Endothelial cell of umbilical vein (primary cell): ENCODE results near the gene EEF1AKMT1. TPM values are rescaled to one million over a fixed set of nuclear protein-coding genes. Genes with fewer than 3 reads are reported as not detected.

Experiments used
- BruUV-seq: library from RNA; stranded (reverse); fragments of 400-500 nt; replicated peaks from 2 replicates; lab custom pipeline; 2021; lab: Mats Ljungman, UMichigan
- CTCF ChIA-PET: fragments of 300-600, 350-600 bp; sonication (Branson Sonifier 250); formaldehyde crosslinking; loops from one replicate; lab custom pipeline; 2021; ENCODE audit warnings: antibody characterized with exemption, inconsistent platforms; lab: Charles Lee
- POLR2A ChIA-PET: fragments of 300-600, 350-600 bp; sonication (Branson Sonifier 250); formaldehyde crosslinking; loops from one replicate; lab custom pipeline; 2021; ENCODE audit warnings: antibody characterized with exemption, inconsistent platforms; lab: Charles Lee
- DNase-seq: peaks from one replicate; pipeline ENCODE4 v3.0.0-alpha.2; 2011; ENCODE audit warnings: low read depth, low spot score
- FAIRE-seq: peaks from 2 replicates; lab custom pipeline; 2011; peaks lifted over from hg19 to GRCh38; lab: Jason Lieb, UNC
- H2AFZ ChIP-seq: 2 replicates; pipeline ENCODE4 v1.6.0; 2012; ENCODE audit warnings: low read depth, low read length, control low read depth, inconsistent platforms
- H3K27ac ChIP-seq: 2 replicates; pipeline ENCODE4 v1.5.1; 2011; ENCODE audit warnings: low read depth, mild to moderate bottlenecking, control low read depth, low read length, moderate library complexity; ENCODE audit not compliant: insufficient read depth
- H3K27me3 ChIP-seq, 2 experiments: 2 replicates each; pipeline versions ENCODE4 v1.6.0 to v1.6.1; 2011; ENCODE audit warnings: low read length in 2 of 2, mixed read lengths in 1 of 2; ENCODE audit not compliant: control insufficient read depth in 2 of 2, insufficient read depth in 2 of 2
- H3K36me3 ChIP-seq, 2 experiments: 2 replicates in 1 of 2; 3 replicates in 1 of 2; pipeline ENCODE4 v1.5.1; 2011; ENCODE audit warnings: low read length in 2 of 2, mild to moderate bottlenecking in 1 of 2, moderate library complexity in 1 of 2; ENCODE audit not compliant: control insufficient read depth in 2 of 2, insufficient read depth in 2 of 2; ENCODE audit errors: extremely low read depth in 1 of 2
- H3K4me1 ChIP-seq: 3 replicates; pipeline ENCODE4 v1.5.1; 2011; ENCODE audit warnings: mild to moderate bottlenecking, low read length; ENCODE audit not compliant: control insufficient read depth, insufficient read depth; ENCODE audit errors: extremely low read depth
- H3K4me2 ChIP-seq: 2 replicates; pipeline ENCODE4 v1.6.1; 2011; ENCODE audit warnings: low read length, control low read depth, mixed read lengths; ENCODE audit not compliant: insufficient read depth
- H3K4me3 ChIP-seq, 3 experiments: fragments of 200-600 bp in 1 of 3; sonication (generic), shearing (Covaris generic) in 1 of 3; replicated peaks in 1 of 3; 2 replicates each; pipeline ENCODE4 v1.5.1; 2011 to 2016; ENCODE audit warnings: control low read depth in 3 of 3, low read length in 3 of 3, mild to moderate bottlenecking in 2 of 3, inconsistent platforms in 1 of 3, low read depth in 1 of 3, moderate library complexity in 1 of 3; ENCODE audit not compliant: insufficient read depth in 1 of 3
- H3K79me2 ChIP-seq: 2 replicates; pipeline ENCODE4 v1.6.0; 2012; ENCODE audit warnings: low read length, inconsistent platforms; ENCODE audit not compliant: control insufficient read depth, insufficient read depth
- H3K9ac ChIP-seq: replicated peaks from 2 replicates; pipeline ENCODE3; 2011; ENCODE audit warnings: low read length, control low read depth; ENCODE audit not compliant: insufficient read depth; ENCODE audit errors: extremely low read depth
- H3K9me1 ChIP-seq: replicated peaks from 3 replicates; pipeline ENCODE4 v1.6.0; 2011; ENCODE audit warnings: mild to moderate bottlenecking, low read length; ENCODE audit not compliant: control insufficient read depth, insufficient read depth; ENCODE audit errors: extremely low read depth
- H3K9me3 ChIP-seq: replicated peaks from 2 replicates; pipeline ENCODE4 v1.5.1; 2012; ENCODE audit warnings: low read length, inconsistent platforms; ENCODE audit not compliant: control insufficient read depth, insufficient read depth
- H4K20me1 ChIP-seq: replicated peaks from 2 replicates; pipeline ENCODE3; 2011; ENCODE audit warnings: mild to moderate bottlenecking, low read length; ENCODE audit not compliant: control insufficient read depth, insufficient read depth; ENCODE audit errors: extremely low read depth
- CTCF ChIP-seq, 2 donors: IDR thresholded peaks; 1 replicate in 1 of 2; 2 replicates in 1 of 2; pipeline ENCODE4 v1.5.1; 2011; ENCODE audit warnings: low read length in 2 of 2, mild to moderate bottlenecking in 2 of 2, moderate library complexity in 2 of 2, control low read depth in 1 of 2, inconsistent platforms in 1 of 2, low read depth in 1 of 2; ENCODE audit not compliant: insufficient read depth in 1 of 2; ENCODE audit errors: extremely low read depth in 1 of 2
- EZH2 ChIP-seq: IDR thresholded peaks from 2 replicates; pipeline ENCODE4 v1.6.1; 2012; ENCODE audit warnings: borderline replicate concordance, low read depth, mild to moderate bottlenecking, moderate library complexity, low read length, inconsistent platforms; ENCODE audit not compliant: severe bottlenecking
- FOS ChIP-seq: IDR thresholded peaks from 2 replicates; pipeline ENCODE4 v1.6.1; 2011; ENCODE audit warnings: mild to moderate bottlenecking, low read length, moderate library complexity, borderline replicate concordance; ENCODE audit not compliant: insufficient read depth
- GATA2 ChIP-seq: IDR thresholded peaks from 2 replicates; pipeline ENCODE4 v1.7.0; 2011; ENCODE audit warnings: low read depth, mild to moderate bottlenecking, moderate library complexity, mixed read lengths, low read length; ENCODE audit not compliant: insufficient read length, insufficient read depth
- JUN ChIP-seq: IDR thresholded peaks from 2 replicates; pipeline ENCODE4 v1.6.1; 2011; ENCODE audit warnings: borderline replicate concordance, low read depth; ENCODE audit not compliant: insufficient read length, insufficient read depth
- MAX ChIP-seq: IDR thresholded peaks from 2 replicates; pipeline ENCODE4 v1.6.1; 2011; ENCODE audit not compliant: insufficient read depth, insufficient read length
- MYC ChIP-seq: IDR thresholded peaks from one replicate; pipeline ENCODE4 v1.6.1; 2011; ENCODE audit warnings: mild to moderate bottlenecking, low read depth, low read length
- POLR2A ChIP-seq: IDR thresholded peaks from 2 replicates; pipeline ENCODE4 v1.6.1; 2012; ENCODE audit warnings: low read depth, mild to moderate bottlenecking, control low read depth, low read length
- POLR2AphosphoS5 ChIP-seq: IDR thresholded peaks from 2 replicates; pipeline ENCODE4 v1.6.1; 2012; ENCODE audit warnings: low read depth, mild to moderate bottlenecking, control low read depth, low read length, moderate library complexity; ENCODE audit not compliant: insufficient read depth
- dilution Hi-C: fragments of 300-500 bp; cut with MboI; formaldehyde crosslinking; loops from one replicate; pipeline ENCODE4 v1.15.0; 2019; ENCODE audit warnings: low sequenced_read_pairs; ENCODE audit not compliant: extremely low pct_ligation_motif_present
- intact Hi-C: fragments of 100-400 bp; cut with micrococcal nuclease; formaldehyde crosslinking; loops from one replicate; pipeline ENCODE4 v1.10.0; 2022
- polyA plus RNA-seq, 4 experiments: library from polyadenylated mRNA; depleted of rRNA in 3 of 4; stranded (reverse) in 3 of 4; unstranded in 1 of 4; fragments of >200 nt; gene quantifications; 2 replicates each; pipeline versions ENCODE4 v1.2.1 to v1.2.3, GENCODE V29; 2011 to 2012; ENCODE audit warnings: missing spikeins in 1 of 4
- total RNA-seq: library from RNA; stranded (reverse); gene quantifications from 2 replicates; pipeline ENCODE4 v1.2.3, GENCODE V29; 2021

Gene EEF1AKMT1
- total and polyA plus RNA-seq, 2 donors (not counting 3 experiments of a cell fraction or from before 2014, with no cell fraction given): 9.0 to 11.1 TPM

GRCh38 chr13:20738616-20739015 is 35.1 kb downstream of the EEF1AKMT1 start:
- no peak overlapping the region for H3K4me2 ChIP-seq
- no peak for TF ChIP-seq MYC
- TF ChIP-seq FOS: no peak
- TF ChIP-seq GATA2: no peak
- no peak for TF ChIP-seq MAX
- TF ChIP-seq JUN: no peak
- TF ChIP-seq POLR2AphosphoS5: no peak
- no peak for TF ChIP-seq CTCF (IDR thresholded peaks at IDR 0.05; ENCODE audit: extremely low read depth in 1 of 2, insufficient read depth in 1 of 2, low read depth in 1 of 2, low read length in 2 of 2)
- no peak for TF ChIP-seq EZH2
- no peak for TF ChIP-seq POLR2A
- H3K9me1 ChIP-seq: no peaks in the 10 kb centered on the region
- no peaks in the 10 kb centered on the region for H3K27me3 ChIP-seq
- dilution Hi-C loops (no loop called here), intact Hi-C loops (no loop called here)
- H3K9me3 ChIP-seq: no peaks in the 10 kb centered on the region
- no peak overlapping the region for H3K27ac ChIP-seq
- no peak overlapping the region for H3K4me3 ChIP-seq
- H3K4me1 ChIP-seq: no peaks in the 10 kb centered on the region
- H3K79me2 ChIP-seq: no peaks in the 10 kb centered on the region
- no peak overlapping the region for H2AFZ ChIP-seq
- ChIA-PET CTCF (interaction anchor here (1.0 kb wide), 1 partner anchor 90 kb away, joined by 3 read pairs; no protein-coding TSS in a partner anchor), POLR2A (no interaction called here)
- DNase-seq (no peak), FAIRE-seq (no peak)
- no peaks in the 10 kb centered on the region for H3K36me3 ChIP-seq
- BruUV-seq: no TSS peak
- no peaks in the 10 kb centered on the region for H4K20me1 ChIP-seq
- no peak overlapping the region for H3K9ac ChIP-seq
